Type B pancreatic cell (in vitro differentiated cells): ENCODE measurements around the gene ORC6. TPM values are rescaled to one million over a fixed set of nuclear protein-coding genes. Genes with fewer than 3 reads are reported as not detected.

Source experiments
- DNase-seq: peaks from one replicate; pipeline ENCODE4 v3.0.0; 2021; ENCODE audit warnings: mixed read lengths; ENCODE audit not compliant: unreplicated experiment; ENCODE audit errors: extremely low spot score
- H3K27ac Mint-ChIP-seq: 2 replicates; pipeline ENCODE4 v1.8.0; 2021; ENCODE audit warnings: mild to moderate bottlenecking, mixed read lengths
- H3K27me3 Mint-ChIP-seq: 2 replicates; pipeline ENCODE4 v1.8.0; 2021; ENCODE audit warnings: mixed read lengths
- H3K36me3 Mint-ChIP-seq: 2 replicates; pipeline ENCODE4 v1.8.0; 2021; ENCODE audit warnings: mixed read lengths
- H3K4me1 Mint-ChIP-seq: one replicate; pipeline ENCODE4 v1.8.0; 2021; ENCODE audit warnings: mixed read lengths; ENCODE audit not compliant: unreplicated experiment
- H3K4me3 Mint-ChIP-seq: 2 replicates; pipeline ENCODE4 v1.8.0; 2021; ENCODE audit warnings: mild to moderate bottlenecking, mixed read lengths
- H3K9me3 Mint-ChIP-seq: 2 replicates; pipeline ENCODE4 v1.8.0; 2021; ENCODE audit warnings: mixed read lengths
- total RNA-seq: library from RNA; stranded (reverse); gene quantifications from 2 replicates; pipeline ENCODE4 v1.2.1, GENCODE V29; 2021; ENCODE audit warnings: low replicate concordance
- TF ChIP-seq, protein P1 (sequence below): fragments of 200-600 bp; sonication (generic); conservative IDR thresholded peaks from 2 replicates; pipeline ENCODE4 v1.5.0; 2021; ENCODE audit warnings: antibody characterized with exemption, mild to moderate bottlenecking

ORC6 gene
- total RNA-seq, 1 donor from 2014 or later, result 48.8 TPM

GRCh38 chr16:46733319-46733830 lies 43.9 kb downstream of the ORC6 start:
- Mint-ChIP-seq H3K4me1 (no peaks in the 10 kb centered on the region), H3K9me3 (no peaks in the 10 kb centered on the region), H3K4me3 (no peak overlapping the region), H3K27me3 (no peaks in the 10 kb centered on the region), H3K36me3 (no peaks in the 10 kb centered on the region), H3K27ac (no peak overlapping the region)
- TF ChIP-seq, protein P1, sequence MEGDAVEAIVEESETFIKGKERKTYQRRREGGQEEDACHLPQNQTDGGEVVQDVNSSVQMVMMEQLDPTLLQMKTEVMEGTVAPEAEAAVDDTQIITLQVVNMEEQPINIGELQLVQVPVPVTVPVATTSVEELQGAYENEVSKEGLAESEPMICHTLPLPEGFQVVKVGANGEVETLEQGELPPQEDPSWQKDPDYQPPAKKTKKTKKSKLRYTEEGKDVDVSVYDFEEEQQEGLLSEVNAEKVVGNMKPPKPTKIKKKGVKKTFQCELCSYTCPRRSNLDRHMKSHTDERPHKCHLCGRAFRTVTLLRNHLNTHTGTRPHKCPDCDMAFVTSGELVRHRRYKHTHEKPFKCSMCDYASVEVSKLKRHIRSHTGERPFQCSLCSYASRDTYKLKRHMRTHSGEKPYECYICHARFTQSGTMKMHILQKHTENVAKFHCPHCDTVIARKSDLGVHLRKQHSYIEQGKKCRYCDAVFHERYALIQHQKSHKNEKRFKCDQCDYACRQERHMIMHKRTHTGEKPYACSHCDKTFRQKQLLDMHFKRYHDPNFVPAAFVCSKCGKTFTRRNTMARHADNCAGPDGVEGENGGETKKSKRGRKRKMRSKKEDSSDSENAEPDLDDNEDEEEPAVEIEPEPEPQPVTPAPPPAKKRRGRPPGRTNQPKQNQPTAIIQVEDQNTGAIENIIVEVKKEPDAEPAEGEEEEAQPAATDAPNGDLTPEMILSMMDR, result no peak
- DNase-seq, result no peak

GRCh38 chr16:46736695-46737094 lies 47.2 kb downstream of the ORC6 start:
- no peaks in the 10 kb centered on the region for H3K27me3 Mint-ChIP-seq
- H3K4me1 Mint-ChIP-seq, result no peaks in the 10 kb centered on the region
- DNase-seq, result no peak
- TF ChIP-seq, protein P1, result no peak
- H3K9me3 Mint-ChIP-seq, result no peaks in the 10 kb centered on the region
- no peak overlapping the region for H3K4me3 Mint-ChIP-seq
- no peaks in the 10 kb centered on the region for H3K36me3 Mint-ChIP-seq
- H3K27ac Mint-ChIP-seq, result no peak overlapping the region

GRCh38 chr16:46737621-46738214 lies 48.3 kb downstream of the ORC6 start:
- no peak overlapping the region for H3K27ac Mint-ChIP-seq
- H3K4me1 Mint-ChIP-seq, result no peaks in the 10 kb centered on the region
- H3K36me3 Mint-ChIP-seq, result no peaks in the 10 kb centered on the region
- TF ChIP-seq, protein P1, result no peak
- H3K4me3 Mint-ChIP-seq, result no peak overlapping the region
- no peaks in the 10 kb centered on the region for H3K9me3 Mint-ChIP-seq
- no peak for DNase-seq
- no peaks in the 10 kb centered on the region for H3K27me3 Mint-ChIP-seq

DNA sequence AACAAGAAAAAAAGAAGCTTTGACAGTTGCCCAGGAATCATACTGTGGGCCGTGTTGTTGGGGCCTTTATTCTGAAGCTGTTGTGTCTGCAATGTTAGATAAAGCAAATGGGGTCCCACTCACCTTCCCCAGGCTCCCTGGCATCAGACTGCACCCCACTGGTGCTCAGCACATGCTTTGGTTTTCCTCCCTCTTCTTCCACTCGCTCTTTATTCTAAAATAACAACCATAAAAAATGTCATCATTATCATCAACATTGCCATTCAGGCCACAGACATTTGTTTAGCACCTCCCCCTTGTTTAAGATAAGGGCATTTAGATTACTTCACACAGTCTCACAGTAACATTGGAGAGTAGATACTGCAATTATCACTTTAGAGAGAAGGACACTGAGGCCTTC lies 50.5 kb downstream of the ORC6 start:
- Mint-ChIP-seq H3K4me1 (peaks cover 6% of the 10 kb centered on the region), H3K4me3 (no peak overlapping the region), H3K27me3 (no peaks in the 10 kb centered on the region), H3K36me3 (no peaks in the 10 kb centered on the region), H3K27ac (no peak overlapping the region), H3K9me3 (no peaks in the 10 kb centered on the region)
- no peak for DNase-seq
- TF ChIP-seq, protein P1, result no peak

DNA sequence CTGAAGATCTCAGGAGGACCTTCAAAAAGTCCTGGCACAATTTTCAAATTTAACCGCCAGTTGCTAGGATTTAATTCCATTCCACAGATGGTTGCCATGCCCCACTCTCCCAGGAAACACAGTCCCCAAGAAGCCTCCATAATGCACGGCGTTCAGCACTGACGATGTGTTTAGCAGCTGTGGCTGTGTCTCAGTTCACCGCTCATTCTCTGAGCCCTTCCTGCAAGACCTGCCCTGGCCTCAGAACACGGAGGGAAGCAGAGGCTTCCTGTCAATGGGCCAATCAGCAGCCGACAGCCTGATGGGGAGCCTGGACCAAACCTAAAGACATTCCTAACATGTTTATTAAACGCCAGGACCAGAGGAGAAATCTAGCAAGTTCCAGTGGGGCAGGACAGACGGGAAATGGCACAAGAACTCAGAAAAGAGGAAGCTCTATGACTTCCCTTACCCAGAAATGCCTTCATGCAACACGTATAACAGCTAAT lies 53.8 kb downstream of the ORC6 start:
- Mint-ChIP-seq H3K36me3 (no peaks in the 10 kb centered on the region), H3K27ac (peak overlapping the region; percentile 55), H3K27me3 (no peaks in the 10 kb centered on the region), H3K4me1 (peaks cover 16% of the 10 kb centered on the region), H3K4me3 (no peak overlapping the region), H3K9me3 (no peaks in the 10 kb centered on the region)
- TF ChIP-seq, protein P1, result no peak
- DNase-seq, result no peak
